GM21529 (cell line): ENCODE data around the gene FGF14.

Source experiments
- ATAC-seq: cut with Tn5 transposase; IDR thresholded peaks from one replicate; pipeline ENCODE4 v1.9.1; 2021; ENCODE audit not compliant: unreplicated experiment

Gene FGF14

DNA sequence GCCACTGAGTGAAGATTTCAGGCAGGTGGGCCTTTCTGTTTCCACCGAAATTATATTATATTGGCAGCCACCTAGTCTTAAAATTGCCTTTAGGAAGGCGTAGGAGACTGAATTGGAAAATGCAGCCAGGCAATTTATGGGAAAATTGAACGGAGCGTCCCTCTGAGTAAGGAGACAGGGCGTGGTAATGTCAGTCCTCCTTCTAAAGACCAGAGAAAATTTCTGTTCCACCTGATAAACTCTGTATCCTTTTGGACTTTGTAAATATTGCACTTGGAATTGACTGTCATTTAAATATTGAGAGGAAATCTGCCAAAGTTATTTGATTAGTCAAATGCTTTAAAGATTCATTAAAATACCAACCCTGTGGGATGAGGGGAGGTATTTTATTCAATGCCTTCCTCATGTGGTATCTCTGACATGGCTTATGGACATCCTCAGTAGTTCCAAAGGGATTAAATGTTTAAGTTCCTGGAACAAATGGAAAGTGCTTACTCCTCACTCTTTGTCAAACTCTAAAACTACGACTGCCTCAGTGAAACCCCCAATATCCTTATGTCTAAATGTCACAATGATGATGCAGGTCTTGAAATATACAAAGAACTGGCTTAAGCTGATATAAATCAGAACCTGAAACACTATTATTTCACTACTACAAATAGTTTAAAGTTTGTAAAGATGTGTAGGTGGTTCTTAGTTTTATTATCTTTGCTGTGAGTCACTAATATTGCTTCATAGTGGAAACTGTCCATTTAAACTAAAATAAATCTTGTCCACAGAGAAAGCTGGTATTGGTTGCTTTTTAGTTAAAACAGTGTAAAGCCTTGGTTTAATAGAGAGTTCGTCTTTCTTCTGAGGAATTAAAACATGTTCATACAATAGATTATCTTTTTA lies 203.2 kb downstream of the FGF14 start:
- no peak for ATAC-seq

DNA sequence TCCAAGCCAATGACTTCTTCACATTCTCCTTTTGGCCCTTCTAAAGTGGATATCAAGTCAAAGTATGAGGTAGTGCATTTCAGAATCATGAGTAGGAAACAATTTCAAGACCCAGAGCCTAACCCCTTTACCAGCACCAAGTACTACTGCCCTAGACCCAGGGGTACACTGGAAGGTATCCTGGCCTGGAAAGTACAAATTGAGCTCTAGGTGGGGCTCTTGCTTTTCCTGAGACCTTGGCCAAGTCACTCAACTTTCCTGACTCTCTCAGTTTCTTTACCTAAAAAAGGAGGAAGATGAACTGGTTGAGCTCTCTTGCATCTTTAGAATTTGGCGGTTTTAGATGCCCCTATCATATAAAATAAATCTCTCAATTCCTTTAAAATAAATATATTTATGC lies 204.7 kb downstream of the FGF14 start:
- no peak for ATAC-seq

DNA sequence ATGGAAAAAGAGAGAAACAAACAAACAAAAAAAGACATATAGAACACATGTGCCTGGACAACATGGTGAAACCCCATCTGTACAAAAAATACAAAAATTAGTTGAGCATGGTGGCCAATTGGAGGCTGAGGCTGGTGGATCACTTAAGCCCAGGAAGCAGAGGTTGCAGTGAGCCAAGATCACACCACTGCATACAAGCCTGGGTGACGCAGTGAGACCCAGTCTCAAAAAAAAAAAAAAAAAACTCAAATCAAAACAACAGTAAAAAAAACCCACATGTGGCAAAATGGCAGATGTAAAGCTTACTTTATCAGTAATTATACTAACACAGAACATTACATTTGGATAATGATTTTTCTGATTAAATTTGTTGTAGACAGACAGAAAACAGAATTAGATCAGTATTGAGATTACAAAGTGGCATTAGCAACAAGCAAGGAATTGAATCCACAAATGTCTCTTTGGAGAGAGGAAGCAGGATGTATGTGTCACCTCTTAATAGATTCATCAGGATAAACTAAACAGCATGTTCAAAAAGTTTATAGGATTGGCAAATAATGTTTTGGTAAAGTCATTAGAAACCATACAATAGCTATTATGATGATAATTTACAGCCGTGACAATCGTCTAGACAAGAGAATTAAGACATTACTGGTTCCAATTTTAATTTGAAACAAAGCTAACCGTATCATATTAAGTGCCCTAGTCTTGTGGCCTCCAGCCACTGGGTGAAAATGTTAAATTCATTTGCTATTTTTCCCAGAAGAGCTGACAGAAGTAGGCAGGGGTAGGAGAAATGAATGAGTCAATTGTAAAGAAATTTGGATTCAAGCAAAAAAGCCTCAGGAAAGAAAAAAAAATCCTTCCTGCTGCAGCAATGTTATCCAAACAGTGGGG lies 206.0 kb downstream of the FGF14 start:
- ATAC-seq: no peak

DNA sequence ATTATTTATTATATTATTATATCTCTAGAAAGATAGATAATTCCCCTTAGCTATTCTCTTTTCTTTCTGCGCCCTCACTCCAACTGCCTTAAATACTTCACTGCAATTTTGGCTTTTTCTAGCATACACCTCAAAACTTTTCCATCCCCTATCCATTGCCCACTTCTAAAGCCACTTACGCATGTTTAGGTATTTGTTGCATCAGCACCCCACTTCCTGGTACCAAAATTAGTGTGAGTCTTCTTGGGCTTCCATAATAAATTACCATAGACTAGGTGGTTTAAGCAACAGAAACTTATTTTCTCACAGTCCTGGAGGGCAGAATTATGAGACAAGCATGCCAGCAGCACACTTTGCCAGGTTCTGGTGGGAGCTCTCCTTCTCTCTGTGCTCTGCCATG lies 209.0 kb downstream of the FGF14 start:
- ATAC-seq: no peak

DNA sequence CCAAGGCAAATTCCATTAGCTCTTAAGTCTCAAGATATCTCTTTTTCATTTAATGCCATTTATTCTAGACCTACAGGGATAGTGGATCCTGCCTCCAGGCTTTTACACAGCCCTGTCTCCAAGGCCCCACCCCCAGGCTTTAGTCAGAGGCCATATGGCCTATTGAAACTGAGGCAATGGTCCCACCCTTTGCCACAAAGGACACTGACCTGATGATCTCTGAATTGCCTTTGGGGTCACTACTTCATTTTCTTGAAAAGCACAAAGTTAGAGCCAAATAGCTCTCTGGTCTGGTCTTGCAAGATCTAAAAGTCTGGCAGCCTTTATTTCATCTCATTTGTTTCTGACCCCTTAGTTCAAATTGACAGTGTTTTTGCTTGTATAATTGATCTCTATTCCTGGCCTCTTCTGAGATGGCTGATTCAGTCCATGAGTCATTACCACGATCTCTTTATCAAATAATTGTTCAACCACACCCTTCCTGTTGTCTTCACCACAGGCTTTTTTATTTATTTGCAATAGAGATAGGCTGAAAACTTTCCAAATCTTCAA lies 209.8 kb downstream of the FGF14 start:
- no peak for ATAC-seq

DNA sequence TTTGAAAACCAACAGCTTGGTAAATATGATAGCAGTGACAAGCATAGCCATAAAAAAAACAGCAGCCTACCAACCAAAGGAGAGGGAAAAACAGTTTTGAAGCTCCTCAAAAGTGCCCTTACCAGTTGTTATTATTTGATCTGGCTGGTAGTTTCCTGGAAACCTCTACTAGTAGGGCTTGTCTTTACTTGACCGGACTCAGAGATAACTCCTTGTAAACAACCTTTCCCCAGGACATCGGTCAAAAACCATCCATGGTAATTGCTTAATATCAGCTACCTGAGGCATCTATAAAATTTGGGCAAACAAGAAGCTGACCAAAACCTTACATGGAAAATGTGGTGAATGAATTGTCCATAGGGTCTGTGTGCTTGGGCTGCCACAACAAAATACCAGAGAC lies 210.9 kb downstream of the FGF14 start:
- no peak for ATAC-seq

DNA sequence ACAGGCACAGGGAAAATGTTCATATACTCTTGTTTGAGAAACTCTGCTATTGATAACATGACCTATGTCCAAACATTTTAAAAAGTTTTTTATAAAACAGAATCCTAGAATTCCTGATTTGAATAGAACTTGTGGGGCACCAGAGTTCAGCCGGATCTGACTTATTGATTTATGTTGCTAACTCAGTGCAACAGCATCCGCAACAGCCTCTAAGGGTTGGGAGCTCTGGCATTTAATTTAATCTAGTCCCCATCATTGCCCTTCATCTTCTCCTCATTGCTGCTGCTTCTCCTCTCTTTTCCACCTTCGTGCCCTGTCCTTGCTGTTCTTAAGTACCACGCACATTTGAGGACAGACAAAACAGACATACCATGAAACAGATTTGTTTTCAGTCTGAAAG lies 214.5 kb downstream of the FGF14 start:
- ATAC-seq: no peak

DNA sequence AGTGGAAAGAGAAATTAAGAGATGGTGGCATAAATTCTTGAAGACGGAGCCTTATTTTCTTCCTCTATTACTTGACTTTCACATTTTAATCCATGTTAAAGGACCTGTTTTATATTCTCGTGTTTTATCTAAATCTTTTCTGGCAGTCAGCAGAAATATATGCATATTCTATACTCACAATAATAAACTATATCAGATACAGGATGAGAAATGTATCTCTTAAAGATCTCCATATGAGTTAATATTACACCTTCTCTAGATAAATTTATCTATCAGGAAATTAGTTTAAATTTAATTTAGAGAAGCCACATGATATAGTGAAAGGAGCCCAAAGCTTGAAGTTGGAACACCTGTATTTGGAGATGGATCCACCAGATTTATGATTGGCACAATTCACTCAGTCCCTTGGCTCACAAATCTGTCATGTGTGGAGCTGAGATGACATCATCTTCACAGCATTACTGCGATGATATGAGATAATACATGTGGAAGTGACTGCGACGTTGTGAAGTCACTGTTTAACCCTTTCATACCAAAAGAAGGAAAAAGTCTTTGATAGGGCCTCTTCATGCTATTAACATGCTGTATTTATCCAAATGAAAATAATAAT lies 216.4 kb downstream of the FGF14 start:
- ATAC-seq: no peak

DNA sequence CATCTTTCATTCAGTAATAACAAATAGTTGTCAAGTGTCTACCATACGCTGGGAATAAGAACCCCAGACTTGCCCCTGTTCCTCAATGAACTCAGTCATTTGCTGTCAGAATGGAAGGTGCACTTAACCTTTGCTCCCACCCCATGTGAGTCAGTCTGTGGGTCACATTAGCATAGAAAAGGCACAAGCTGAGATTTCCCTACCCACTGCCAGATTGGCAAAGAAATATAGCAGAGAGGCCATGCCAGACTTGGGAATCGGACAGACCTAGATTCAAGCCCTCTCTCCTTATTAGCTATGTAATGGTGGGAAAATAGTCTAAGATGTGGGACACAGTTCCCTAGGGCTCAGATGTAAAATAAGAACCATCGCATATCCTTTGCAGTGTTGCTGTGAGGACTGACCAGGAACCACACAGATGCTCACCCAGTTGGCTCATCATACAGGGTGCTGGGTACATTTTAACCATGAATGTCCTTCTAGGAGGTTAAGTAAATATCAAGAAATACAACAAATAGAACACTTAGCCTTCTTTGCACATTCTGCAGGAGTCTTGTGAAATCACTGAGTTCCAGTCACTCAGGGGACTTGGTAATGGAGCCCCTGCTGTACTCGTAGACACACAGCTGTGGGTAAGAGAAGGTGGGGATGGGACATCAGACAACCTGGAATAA lies 218.2 kb downstream of the FGF14 start:
- no peak for ATAC-seq

DNA sequence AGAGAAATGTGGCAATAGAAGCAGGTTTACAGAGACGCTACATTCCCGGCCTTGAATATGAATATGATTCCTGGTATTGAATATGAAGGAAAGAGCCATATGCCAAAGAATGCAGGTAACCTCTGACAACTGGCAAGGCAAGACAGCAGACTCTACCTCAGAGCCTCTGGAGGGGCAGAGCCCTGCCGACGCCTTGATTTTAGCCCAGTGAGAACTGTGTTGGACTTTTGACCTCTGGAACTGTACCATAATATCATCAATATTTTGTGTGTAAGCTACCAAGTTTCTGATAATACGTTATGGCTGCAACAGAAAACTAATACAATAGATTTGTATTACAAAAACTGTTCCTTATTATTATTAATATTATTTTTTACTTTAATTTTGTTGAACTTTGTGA lies 219.7 kb downstream of the FGF14 start:
- ATAC-seq: no peak

DNA sequence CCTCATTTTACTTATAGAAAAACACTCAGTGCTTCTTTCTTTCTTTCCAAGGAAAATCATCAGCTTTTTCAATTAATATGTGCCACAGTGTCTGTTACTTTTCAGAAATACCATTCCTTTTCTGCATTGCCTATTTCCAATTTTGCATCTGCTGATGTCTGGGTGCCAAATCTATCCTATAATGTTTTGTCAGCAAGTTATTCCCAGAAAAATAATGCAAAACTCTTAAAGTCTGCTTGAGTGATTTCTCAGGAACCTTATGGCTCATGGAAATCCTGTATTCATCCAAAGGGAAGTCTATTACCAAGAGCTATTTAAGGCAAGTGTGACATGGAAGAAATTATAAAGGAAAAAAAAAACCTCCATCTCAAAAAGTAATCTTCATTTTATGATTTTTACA lies 224.4 kb downstream of the FGF14 start:
- no peak for ATAC-seq

DNA sequence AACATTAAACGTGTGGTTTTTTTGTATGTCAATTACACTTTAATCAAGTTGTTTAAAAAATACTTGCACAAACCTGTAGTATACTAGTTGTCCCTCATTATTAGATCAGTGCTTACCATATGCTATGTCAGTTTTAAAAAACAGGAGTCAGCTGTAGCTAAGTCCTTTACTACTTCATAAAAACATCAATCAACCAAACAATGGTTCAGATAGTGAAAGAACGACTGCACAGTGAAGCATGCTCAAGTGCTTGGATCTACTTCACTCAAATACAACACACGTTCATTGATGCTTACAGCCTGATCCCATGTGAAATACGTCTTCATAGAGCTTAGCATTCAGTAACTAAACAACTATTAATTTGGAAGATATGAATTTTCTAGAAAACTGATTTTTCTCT lies 225.0 kb downstream of the FGF14 start:
- no peak for ATAC-seq

DNA sequence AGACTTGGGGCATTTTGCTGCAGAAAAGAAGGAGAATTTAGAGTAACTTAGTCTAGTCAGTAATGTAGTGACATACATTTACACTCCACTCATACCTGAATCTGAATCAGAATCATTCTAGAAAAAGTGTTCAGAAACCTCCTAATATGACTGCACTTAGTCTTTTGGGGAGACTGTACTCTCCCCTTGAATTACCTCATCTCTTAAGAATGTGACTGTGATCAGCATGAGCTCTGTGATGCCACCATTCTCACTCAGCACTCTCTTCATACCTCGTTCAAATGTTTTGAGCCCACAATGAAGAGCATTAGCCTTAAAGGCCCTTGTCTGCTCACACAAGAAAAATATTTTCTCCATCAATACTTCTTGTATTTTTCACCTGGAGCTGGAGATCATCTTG lies 229.4 kb downstream of the FGF14 start:
- no peak for ATAC-seq

DNA sequence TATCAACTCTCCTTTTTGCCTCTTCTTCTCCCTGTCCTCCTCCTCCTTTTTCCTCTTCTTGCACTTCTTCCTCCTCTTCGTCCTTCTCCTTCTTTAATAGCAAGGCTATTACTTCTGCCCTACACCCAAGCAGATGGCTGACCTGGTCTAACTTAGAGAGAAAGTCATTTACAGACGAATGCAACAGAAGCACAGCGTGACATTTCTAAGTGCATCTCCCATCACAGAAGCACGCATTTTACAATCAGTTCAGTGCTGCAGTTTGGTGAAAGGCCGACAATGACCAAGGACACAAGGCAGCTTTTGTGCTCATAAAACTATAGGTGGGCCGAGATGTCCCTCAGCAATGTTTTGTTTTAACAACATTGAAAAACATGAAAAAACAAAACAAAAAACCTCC lies 231.5 kb downstream of the FGF14 start:
- ATAC-seq: no peak

DNA sequence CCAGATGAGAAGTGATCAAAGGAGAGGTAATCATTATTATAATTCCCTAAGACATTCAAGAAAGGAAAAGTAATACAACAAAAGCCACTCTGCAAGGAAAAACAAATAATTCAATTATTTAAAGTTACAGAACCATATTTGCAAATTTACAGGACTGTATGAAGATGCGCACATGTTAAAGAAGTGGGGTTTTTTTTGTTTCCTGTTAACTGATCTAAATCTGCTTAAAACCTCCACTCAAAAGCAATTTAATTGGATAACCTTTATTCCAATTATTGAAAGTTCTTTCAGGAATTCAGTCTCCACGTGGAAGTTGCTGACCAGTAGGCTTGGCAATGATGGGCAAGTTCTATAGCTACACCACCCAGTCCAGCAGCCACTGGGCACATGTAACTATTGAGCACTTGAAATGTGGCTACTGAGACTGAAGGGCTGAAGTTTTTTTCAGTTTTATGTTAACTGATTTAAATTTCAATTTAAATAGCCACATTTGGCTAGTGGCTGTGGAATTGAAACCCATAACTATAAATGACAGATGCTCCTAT lies 232.3 kb downstream of the FGF14 start:
- ATAC-seq: no peak

DNA sequence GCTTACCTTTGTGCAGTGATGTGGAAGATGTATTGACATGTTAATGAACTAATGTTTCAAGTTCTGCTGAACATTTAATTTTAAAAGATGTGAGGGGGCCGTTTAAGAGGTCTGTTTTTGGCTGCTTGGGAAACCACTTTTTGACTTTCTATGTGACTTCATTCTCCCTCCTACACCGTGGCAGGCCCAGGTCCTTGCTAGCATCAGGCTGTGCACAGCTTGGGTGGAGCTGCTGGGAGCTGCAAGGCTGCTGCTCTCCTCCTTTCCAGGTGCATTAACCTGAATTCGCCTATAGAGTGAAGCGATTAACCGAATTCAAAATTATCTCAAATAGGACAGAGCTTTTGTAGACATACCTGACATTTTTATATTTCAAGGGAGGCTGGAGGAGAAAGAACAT lies 249.1 kb downstream of the FGF14 start:
- ATAC-seq: no peak

DNA sequence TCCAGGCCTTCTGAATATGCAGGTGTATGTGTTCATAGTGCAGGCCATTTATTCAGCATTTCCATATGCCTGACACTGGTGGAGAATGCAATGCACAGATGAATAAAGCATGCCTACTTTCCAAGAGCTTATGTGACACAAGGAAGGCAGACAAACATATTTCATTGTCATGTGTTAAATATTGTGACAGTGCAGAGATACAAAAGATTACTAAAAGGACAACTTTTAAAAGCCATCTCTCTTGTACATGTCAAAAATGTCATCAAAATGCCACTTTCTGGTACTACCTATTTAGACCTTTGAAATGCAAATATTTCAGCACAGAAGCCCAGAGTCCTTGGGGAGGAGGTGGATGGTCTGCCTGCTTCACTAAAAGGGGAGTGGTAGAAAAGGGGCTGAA lies 254.5 kb downstream of the FGF14 start:
- no peak for ATAC-seq

DNA sequence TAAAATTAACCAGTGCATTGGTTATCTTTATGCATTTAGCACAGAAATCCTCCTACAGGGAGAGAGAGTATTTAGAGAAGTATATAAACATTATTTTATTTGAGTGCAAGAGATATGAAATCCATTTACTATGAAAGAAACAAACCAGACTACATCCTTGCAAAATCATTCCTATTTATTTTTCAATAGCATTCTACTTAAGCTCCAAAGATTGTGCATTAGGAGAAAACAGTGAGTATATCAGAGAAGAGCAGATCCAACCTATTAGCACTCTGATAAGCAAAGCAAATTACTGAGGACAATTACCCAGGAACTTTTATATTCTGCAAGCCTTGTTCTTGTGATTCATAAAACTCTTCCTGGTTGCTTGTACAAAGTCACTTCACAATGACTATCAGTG lies 256.1 kb downstream of the FGF14 start:
- ATAC-seq: no peak

DNA sequence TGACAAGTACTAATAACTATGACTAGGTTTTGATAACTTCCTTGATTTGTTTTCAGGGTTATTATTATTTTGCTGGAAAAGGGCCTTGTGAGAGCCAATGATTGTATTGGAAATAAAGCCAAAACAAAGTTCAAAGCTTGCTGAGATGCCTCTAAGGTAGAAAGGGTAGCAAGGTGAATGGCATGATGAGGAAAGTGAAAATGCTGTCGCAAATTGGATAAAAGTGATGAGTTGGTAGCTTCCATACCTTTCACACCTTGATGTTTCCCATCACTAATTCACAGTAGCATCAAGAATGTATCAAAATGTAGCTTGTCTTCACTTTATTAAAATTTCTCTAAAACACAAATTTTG lies 259.4 kb downstream of the FGF14 start:
- ATAC-seq: no peak

DNA sequence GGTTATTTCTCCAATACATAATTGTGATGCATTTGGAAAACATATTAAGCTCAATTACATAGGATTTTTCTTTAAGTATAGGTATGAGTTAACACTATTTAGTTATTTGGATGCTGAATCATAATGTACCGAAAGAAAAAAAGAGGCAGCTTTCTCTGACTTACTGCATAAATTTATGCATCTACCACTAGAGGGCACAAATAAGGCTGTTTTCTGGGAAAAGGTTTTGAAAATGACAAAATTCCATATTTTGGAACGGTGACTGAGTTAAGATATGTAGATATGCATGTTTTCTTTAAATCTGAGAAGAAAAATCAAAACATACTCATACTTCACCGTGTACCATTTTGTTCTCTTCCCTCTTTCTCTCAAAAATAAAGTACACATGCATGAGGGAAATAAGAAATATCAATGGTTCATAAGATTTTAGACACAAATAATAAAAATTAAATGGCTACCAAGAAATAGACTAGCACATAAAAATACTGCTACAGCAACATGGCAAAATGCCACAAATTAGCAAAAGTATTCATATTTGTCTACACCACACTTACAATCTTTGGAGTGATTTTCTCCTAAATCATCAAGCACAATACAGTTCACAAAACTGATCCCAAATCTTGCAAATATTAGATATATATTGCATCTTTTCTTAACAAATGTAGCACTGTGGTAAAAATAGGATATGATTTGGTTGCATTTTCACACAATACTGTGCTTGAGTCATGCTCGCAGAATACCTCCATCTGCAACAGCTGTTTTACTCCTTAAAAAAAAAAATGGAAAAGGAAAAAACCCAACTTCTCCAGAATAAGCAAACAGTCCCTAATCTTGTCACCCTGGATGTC lies 260.0 kb downstream of the FGF14 start:
- no peak for ATAC-seq
